ENCODE data around the gene LAMA3.
"Not testable (repeated sequence)": the region's sequence is repeated elsewhere in the genome, so short reads cannot be mapped to it uniquely, and the experiment has no call there.

LAMA3 gene

DNA sequence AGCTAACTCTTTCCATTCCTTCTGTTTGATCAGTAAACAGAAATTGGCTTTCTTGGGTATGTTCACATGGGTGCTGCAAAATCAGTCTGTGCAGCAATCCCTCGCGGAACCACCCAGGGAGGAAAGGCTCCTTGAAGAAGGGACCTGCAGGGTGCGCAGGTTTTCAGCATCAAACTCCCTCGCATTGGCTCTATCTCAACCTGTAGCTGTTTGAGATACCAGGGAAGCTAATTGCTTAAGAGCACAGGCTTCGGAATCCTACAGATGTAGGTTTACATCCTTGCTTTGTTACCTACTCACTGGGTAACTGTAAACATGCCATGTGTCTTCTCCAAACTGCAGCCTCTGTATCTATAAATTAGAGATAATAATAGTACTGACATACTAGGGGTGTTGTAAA, 43.2 kb downstream of the LAMA3 start:
- H3K36me3 ChIP-seq (ENCODE audit: insufficient read depth, low read length), result no peaks in the 10 kb centered on the region
- ATAC-seq (ENCODE audit: insufficient read depth, low read depth) (no peak), DNase-seq (no peak)
- no peak overlapping the region for H3K9ac ChIP-seq (ENCODE audit: low read depth, low read length)
- H3K27me3 ChIP-seq (ENCODE audit: insufficient read depth, low read length, poor library complexity), result peaks cover under 1% of the 10 kb centered on the region
- no peak overlapping the region for H3K4me3 ChIP-seq (ENCODE audit: low read depth in 1 of 2, low read length in 2 of 2)
- H4K20me1 ChIP-seq (ENCODE audit: insufficient read depth, low read length), result no peaks in the 10 kb centered on the region; the same call in 1 of the 2 replicates
- H3K4me2 ChIP-seq (ENCODE audit: insufficient read depth, low read length), result no peak overlapping the region
- H3K4me1 ChIP-seq (ENCODE audit: insufficient read depth, low read length), result no peaks in the 10 kb centered on the region
- TF ChIP-seq EZH2 (IDR thresholded peaks at IDR 0.05; ENCODE audit: borderline replicate concordance, low read depth, low read length, severe bottlenecking), result no peak
- TF ChIP-seq, protein P1, sequence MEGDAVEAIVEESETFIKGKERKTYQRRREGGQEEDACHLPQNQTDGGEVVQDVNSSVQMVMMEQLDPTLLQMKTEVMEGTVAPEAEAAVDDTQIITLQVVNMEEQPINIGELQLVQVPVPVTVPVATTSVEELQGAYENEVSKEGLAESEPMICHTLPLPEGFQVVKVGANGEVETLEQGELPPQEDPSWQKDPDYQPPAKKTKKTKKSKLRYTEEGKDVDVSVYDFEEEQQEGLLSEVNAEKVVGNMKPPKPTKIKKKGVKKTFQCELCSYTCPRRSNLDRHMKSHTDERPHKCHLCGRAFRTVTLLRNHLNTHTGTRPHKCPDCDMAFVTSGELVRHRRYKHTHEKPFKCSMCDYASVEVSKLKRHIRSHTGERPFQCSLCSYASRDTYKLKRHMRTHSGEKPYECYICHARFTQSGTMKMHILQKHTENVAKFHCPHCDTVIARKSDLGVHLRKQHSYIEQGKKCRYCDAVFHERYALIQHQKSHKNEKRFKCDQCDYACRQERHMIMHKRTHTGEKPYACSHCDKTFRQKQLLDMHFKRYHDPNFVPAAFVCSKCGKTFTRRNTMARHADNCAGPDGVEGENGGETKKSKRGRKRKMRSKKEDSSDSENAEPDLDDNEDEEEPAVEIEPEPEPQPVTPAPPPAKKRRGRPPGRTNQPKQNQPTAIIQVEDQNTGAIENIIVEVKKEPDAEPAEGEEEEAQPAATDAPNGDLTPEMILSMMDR (IDR thresholded peaks at IDR 0.05; ENCODE audit: borderline replicate concordance, extremely low read depth, low read length, poor library complexity, severe bottlenecking), result no peak
- H3K79me2 ChIP-seq (ENCODE audit: insufficient read depth, low read length), result no peaks in the 10 kb centered on the region
- H3K27ac ChIP-seq (ENCODE audit: low read length), result no peak overlapping the region
- no peak overlapping the region for H2AFZ ChIP-seq (ENCODE audit: low read depth, low read length)
- no peaks in the 10 kb centered on the region for H3K9me3 ChIP-seq (ENCODE audit: insufficient read depth, low read length, severe bottlenecking)

DNA sequence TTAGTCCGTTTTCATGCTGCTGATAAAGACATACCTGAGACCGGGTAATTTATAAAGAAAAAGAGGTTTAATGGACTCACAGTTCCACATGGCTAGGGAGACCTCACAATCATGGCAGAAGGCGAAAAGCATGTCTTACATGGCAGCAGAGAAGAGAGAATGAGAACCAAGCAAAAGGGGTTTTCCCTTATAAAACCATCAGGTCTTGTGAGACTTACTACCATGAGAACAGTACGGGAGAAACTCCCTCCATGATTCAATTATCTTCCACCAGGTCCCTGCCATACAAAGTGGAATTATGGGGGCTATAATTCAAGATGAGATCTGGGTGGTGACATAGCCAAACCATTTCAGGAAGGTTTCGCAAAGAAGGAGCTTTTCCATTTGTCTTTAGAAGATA, 44.0 kb downstream of the LAMA3 start:
- H3K4me1 ChIP-seq (ENCODE audit: insufficient read depth, low read length); H3K27ac ChIP-seq (ENCODE audit: low read length); H3K9me3 ChIP-seq (ENCODE audit: insufficient read depth, low read length, severe bottlenecking); H3K4me2 ChIP-seq (ENCODE audit: insufficient read depth, low read length); H3K79me2 ChIP-seq (ENCODE audit: insufficient read depth, low read length); DNase-seq; H3K27me3 ChIP-seq (ENCODE audit: insufficient read depth, low read length, poor library complexity); H2AFZ ChIP-seq (ENCODE audit: low read depth, low read length); H3K9ac ChIP-seq (ENCODE audit: low read depth, low read length); H3K36me3 ChIP-seq (ENCODE audit: insufficient read depth, low read length); ATAC-seq (ENCODE audit: insufficient read depth, low read depth); H4K20me1 ChIP-seq (ENCODE audit: insufficient read depth, low read length); H3K4me3 ChIP-seq (ENCODE audit: low read depth in 1 of 2, low read length in 2 of 2): not testable (repeated sequence)

DNA sequence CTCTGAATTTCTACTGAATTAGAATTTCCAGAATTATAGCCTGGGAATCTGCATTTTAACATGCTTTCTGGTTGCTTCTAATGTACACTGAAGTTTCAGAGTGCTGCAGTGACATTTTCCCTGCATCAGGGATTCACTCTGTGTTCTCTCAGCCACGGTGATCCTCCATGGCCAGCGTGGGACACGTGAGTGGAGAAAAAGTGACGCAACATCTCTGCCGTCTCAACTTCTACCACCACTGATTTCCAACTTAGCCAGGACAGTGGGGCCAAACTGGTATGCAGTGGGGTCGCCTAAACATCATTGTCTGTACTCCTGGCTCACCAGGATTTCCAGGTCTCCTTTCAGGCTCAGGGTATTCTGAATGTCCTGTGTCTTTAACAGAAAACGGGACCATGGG, 44.6 kb downstream of the LAMA3 start:
- peaks cover 10% of the 10 kb centered on the region for H3K4me1 ChIP-seq (ENCODE audit: insufficient read depth, low read length)
- H3K9ac ChIP-seq (ENCODE audit: low read depth, low read length), result no peak overlapping the region
- TF ChIP-seq EZH2 (IDR thresholded peaks at IDR 0.05; ENCODE audit: borderline replicate concordance, low read depth, low read length, severe bottlenecking), result no peak
- TF ChIP-seq, protein P1 (IDR thresholded peaks at IDR 0.05; ENCODE audit: borderline replicate concordance, extremely low read depth, low read length, poor library complexity, severe bottlenecking), result no peak
- H4K20me1 ChIP-seq (ENCODE audit: insufficient read depth, low read length), result no peaks in the 10 kb centered on the region; the same call in 1 of the 2 replicates
- no peak overlapping the region for H3K27ac ChIP-seq (ENCODE audit: low read length)
- no peaks in the 10 kb centered on the region for H3K79me2 ChIP-seq (ENCODE audit: insufficient read depth, low read length)
- no peak overlapping the region for H2AFZ ChIP-seq (ENCODE audit: low read depth, low read length)
- no peak overlapping the region for H3K4me2 ChIP-seq (ENCODE audit: insufficient read depth, low read length)
- H3K9me3 ChIP-seq (ENCODE audit: insufficient read depth, low read length, severe bottlenecking), result no peaks in the 10 kb centered on the region
- DNase-seq, result no peak
- no peak overlapping the region for H3K4me3 ChIP-seq (ENCODE audit: low read depth in 1 of 2, low read length in 2 of 2)
- H3K27me3 ChIP-seq (ENCODE audit: insufficient read depth, low read length, poor library complexity), result peaks cover 3% of the 10 kb centered on the region
- no peaks in the 10 kb centered on the region for H3K36me3 ChIP-seq (ENCODE audit: insufficient read depth, low read length)
- no peak for ATAC-seq (ENCODE audit: insufficient read depth, low read depth)

DNA sequence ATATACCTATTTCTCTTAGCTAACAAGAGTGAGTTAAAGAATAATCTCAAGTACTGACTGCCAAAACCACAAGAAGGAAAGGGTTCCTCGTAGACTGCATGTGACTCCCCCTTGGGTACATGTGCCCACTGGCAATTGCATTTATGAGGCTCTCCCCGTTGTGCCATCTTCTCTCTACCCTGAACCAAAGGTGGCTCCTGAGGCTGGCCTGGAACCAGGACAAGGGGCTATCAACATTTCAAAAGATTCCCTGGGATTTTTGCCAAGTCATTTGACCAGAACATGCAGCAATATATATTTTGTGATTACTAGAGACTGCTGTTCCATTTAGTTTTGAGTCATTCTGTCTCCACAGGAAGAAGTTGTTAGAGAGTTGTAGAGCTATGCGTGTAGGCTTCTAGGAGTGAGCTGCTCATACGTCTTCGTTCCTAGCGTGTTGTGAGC, 45.8 kb downstream of the LAMA3 start:
- no peak overlapping the region for H3K4me3 ChIP-seq (ENCODE audit: low read depth in 1 of 2, low read length in 2 of 2)
- H2AFZ ChIP-seq (ENCODE audit: low read depth, low read length), result no peak overlapping the region
- H3K27me3 ChIP-seq (ENCODE audit: insufficient read depth, low read length, poor library complexity), result peaks cover 3% of the 10 kb centered on the region
- H3K27ac ChIP-seq (ENCODE audit: low read length), result no peak overlapping the region
- no peaks in the 10 kb centered on the region; the same call in 1 of the 2 replicates for H4K20me1 ChIP-seq (ENCODE audit: insufficient read depth, low read length)
- H3K4me1 ChIP-seq (ENCODE audit: insufficient read depth, low read length), result peaks cover 11% of the 10 kb centered on the region
- no peak overlapping the region for H3K4me2 ChIP-seq (ENCODE audit: insufficient read depth, low read length)
- DNase-seq (no peak), ATAC-seq (ENCODE audit: insufficient read depth, low read depth) (peak; percentile 38; the same call in 2 of the 3 replicates)
- no peaks in the 10 kb centered on the region for H3K36me3 ChIP-seq (ENCODE audit: insufficient read depth, low read length)
- no peak for TF ChIP-seq EZH2 (IDR thresholded peaks at IDR 0.05; ENCODE audit: borderline replicate concordance, low read depth, low read length, severe bottlenecking)
- TF ChIP-seq, protein P1 (IDR thresholded peaks at IDR 0.05; ENCODE audit: borderline replicate concordance, extremely low read depth, low read length, poor library complexity, severe bottlenecking), result no peak
- no peaks in the 10 kb centered on the region for H3K9me3 ChIP-seq (ENCODE audit: insufficient read depth, low read length, severe bottlenecking)
- H3K9ac ChIP-seq (ENCODE audit: low read depth, low read length), result no peak overlapping the region
- H3K79me2 ChIP-seq (ENCODE audit: insufficient read depth, low read length), result no peaks in the 10 kb centered on the region

Measured in DND-41 (cell line).